ENCODE data around the gene MEIS3.

The MEIS3 gene

DNA sequence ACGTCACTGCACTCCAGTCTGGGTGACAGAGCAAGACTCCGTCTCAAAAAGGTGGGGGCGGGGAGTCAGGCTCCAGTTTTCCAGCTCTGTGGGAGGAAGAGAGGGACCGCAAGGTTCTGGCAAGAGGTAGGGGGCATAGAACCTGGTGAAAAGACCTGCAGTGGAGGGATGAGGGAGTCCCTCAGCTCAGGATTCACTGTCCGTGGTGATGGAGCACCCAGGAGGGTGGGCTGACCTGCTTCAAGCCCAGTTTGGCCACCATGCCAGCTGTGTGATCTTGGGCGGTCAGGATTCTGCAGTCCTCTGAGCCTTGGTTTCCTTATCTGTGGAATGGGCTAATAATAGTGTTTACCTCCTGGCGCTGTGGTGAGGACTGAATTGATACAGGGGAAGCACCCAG, 31.2 kb upstream of the MEIS3 start:
- no peaks in the 10 kb centered on the region for H3K79me2 ChIP-seq (ENCODE audit: insufficient read depth, low read depth)

DNA sequence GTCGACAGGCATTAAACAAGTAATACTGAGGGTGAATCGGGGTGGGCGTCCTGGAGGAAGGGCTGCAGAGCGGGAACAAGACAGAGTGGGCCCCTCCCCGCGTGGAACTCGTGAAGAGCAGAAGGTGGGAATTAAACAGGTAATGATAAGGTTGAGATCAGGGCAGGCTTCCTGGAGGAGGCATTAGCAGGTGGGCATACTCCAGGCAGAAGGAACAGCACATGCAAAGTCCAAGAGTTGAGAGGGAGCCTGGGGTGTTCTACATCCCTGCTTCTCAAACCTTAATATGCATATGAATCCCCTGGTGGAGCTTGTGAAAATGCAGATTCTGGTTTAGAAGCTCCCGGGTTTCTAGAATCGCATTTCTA, 29.0 kb upstream of the MEIS3 start:
- Histone ChIP-seq H3K4me3 (IDR thresholded peaks at IDR 0.05; ENCODE audit: insufficient read depth, low read depth, low read length) (no peak overlapping the region), H3K27ac (no peak overlapping the region), H3K9ac (no peak overlapping the region), H4K20me1 (ENCODE audit: insufficient read depth) (no peaks in the 10 kb centered on the region), H2AFZ (ENCODE audit: low read depth) (no peak overlapping the region), H3K4me1 (ENCODE audit: low read depth, poor library complexity, severe bottlenecking) (no peaks in the 10 kb centered on the region), H3K36me3 (ENCODE audit: insufficient read depth) (no peaks in the 10 kb centered on the region), H3K27me3 (ENCODE audit: insufficient read depth, low read depth) (peaks cover 82% of the 10 kb centered on the region), H3K79me2 (ENCODE audit: insufficient read depth, low read depth) (no peaks in the 10 kb centered on the region), H3K4me2 (no peak overlapping the region)
- TF ChIP-seq, protein P1, sequence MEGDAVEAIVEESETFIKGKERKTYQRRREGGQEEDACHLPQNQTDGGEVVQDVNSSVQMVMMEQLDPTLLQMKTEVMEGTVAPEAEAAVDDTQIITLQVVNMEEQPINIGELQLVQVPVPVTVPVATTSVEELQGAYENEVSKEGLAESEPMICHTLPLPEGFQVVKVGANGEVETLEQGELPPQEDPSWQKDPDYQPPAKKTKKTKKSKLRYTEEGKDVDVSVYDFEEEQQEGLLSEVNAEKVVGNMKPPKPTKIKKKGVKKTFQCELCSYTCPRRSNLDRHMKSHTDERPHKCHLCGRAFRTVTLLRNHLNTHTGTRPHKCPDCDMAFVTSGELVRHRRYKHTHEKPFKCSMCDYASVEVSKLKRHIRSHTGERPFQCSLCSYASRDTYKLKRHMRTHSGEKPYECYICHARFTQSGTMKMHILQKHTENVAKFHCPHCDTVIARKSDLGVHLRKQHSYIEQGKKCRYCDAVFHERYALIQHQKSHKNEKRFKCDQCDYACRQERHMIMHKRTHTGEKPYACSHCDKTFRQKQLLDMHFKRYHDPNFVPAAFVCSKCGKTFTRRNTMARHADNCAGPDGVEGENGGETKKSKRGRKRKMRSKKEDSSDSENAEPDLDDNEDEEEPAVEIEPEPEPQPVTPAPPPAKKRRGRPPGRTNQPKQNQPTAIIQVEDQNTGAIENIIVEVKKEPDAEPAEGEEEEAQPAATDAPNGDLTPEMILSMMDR (conservative IDR thresholded peaks at IDR 0.05; ENCODE audit: low read depth, low read length), result no peak

More for the DNA sequence above, 31.2 kb upstream of the MEIS3 start:
- H3K27me3 ChIP-seq (ENCODE audit: insufficient read depth, low read depth), result peaks cover 85% of the 10 kb centered on the region
- H3K9ac ChIP-seq, result no peak overlapping the region
- no peak overlapping the region for H3K27ac ChIP-seq
- no peaks in the 10 kb centered on the region for H3K36me3 ChIP-seq (ENCODE audit: insufficient read depth)
- no peak overlapping the region for H3K4me3 ChIP-seq (IDR thresholded peaks at IDR 0.05; ENCODE audit: insufficient read depth, low read depth, low read length)
- H3K4me1 ChIP-seq (ENCODE audit: low read depth, poor library complexity, severe bottlenecking), result no peaks in the 10 kb centered on the region
- TF ChIP-seq, protein P1 (conservative IDR thresholded peaks at IDR 0.05; ENCODE audit: low read depth, low read length), result no peak
- no peaks in the 10 kb centered on the region for H4K20me1 ChIP-seq (ENCODE audit: insufficient read depth)
- no peak overlapping the region for H2AFZ ChIP-seq (ENCODE audit: low read depth)
- no peak overlapping the region for H3K4me2 ChIP-seq

DNA sequence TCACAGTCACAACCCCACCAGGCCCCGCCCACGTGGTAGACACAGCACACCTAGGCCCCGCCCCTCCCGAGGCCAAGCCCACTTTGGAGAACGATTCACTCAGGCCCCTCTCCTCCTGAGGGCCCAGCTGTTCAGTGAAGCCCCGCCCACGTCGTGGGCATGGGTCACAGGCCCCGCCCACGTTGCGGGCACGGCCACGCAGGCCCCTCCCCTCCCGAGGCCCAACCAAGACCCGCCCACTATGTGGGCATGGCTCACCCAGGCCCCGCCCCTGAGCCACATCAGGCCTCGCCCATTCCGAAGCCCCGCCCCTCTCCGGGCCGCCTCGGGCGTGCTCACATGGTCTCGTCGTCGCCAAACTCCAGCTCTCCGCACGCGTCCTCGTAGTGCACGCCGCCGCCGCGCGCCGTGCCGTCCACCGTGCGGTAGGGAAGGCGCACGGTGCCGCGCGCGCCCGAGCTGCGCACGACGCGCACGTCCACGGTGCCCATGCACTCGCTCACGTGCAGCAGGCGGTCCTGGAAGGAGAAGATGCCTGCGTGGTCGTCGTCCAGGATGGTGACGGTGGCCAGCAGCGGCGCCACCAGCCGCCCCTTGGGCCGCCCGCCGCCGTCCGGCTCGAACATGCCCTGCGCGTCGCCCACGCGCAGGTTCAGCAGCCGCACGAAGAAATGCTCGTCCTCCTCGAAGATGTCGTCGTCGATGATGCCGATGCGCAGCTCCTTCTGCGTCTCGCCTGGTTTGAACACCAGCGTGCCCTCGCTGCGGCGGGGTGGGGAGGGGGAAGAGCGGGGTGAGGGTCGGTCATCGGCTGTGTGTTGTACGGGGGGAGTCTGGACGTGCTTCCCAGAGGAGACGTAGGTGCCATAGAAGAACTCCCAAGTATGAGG, 28.4 kb upstream of the MEIS3 start:
- peaks cover 82% of the 10 kb centered on the region for H3K27me3 ChIP-seq (ENCODE audit: insufficient read depth, low read depth)
- no peak overlapping the region for H3K9ac ChIP-seq
- H3K4me3 ChIP-seq (IDR thresholded peaks at IDR 0.05; ENCODE audit: insufficient read depth, low read depth, low read length), result no peak overlapping the region
- H2AFZ ChIP-seq (ENCODE audit: low read depth), result no peak overlapping the region
- no peak overlapping the region for H3K4me2 ChIP-seq
- H3K36me3 ChIP-seq (ENCODE audit: insufficient read depth), result no peaks in the 10 kb centered on the region
- TF ChIP-seq, protein P1 (conservative IDR thresholded peaks at IDR 0.05; ENCODE audit: low read depth, low read length), result no peak
- H3K4me1 ChIP-seq (ENCODE audit: low read depth, poor library complexity, severe bottlenecking), result no peaks in the 10 kb centered on the region
- no peaks in the 10 kb centered on the region for H4K20me1 ChIP-seq (ENCODE audit: insufficient read depth)
- H3K27ac ChIP-seq, result no peak overlapping the region
- no peaks in the 10 kb centered on the region for H3K79me2 ChIP-seq (ENCODE audit: insufficient read depth, low read depth)

DNA sequence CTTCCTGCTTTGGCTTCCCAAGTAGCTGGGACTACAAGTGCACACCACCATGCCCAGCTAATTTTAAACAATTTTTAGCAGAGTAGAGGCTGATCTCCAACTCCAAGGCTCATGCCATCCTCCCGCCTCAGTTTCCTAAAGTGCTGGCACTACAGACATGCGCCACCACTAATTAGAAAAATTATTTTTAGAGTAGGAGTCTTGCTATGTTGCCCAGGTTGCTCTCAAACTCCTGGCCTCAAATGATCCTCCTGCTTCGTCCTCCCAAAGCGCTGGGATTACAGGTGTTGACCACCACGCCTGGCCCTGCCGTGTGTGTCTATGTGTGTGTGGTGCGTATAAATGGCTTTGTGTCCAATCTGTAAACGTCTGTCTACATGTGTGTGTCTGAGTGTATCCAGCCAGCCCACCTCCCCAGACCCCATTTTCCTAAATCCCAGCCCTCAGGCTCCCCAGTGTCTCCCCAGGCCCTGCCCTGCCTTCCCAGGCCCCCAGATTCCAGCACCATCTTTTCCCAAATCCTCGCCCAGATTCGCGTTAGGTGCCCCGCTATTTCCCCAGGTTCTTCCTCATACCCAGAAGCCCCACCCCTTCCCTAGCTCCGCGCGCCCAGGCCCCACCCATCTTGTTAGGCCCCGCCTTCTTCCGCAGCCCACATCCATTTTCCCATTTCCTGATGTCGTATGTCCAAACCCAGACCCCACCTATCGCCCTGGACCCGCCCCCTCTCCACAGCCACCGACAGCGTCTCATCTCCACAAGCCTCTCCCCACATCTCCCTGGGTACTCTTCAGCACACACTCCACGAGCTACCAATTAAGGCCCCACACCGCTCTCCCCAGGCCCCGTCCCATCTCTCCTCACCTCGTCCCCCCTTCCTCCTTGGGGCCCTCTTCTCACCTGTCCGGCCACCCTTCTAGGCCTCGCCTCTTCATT, 27.5 kb upstream of the MEIS3 start:
- no peak overlapping the region for H3K4me3 ChIP-seq (IDR thresholded peaks at IDR 0.05; ENCODE audit: insufficient read depth, low read depth, low read length)
- no peaks in the 10 kb centered on the region for H4K20me1 ChIP-seq (ENCODE audit: insufficient read depth)
- H3K9ac ChIP-seq, result no peak overlapping the region
- no peaks in the 10 kb centered on the region for H3K79me2 ChIP-seq (ENCODE audit: insufficient read depth, low read depth)
- H3K27ac ChIP-seq, result no peak overlapping the region
- H3K36me3 ChIP-seq (ENCODE audit: insufficient read depth), result no peaks in the 10 kb centered on the region
- no peaks in the 10 kb centered on the region for H3K4me1 ChIP-seq (ENCODE audit: low read depth, poor library complexity, severe bottlenecking)
- TF ChIP-seq, protein P1 (conservative IDR thresholded peaks at IDR 0.05; ENCODE audit: low read depth, low read length), result no peak
- peaks cover 82% of the 10 kb centered on the region for H3K27me3 ChIP-seq (ENCODE audit: insufficient read depth, low read depth)
- H3K4me2 ChIP-seq, result no peak overlapping the region
- H2AFZ ChIP-seq (ENCODE audit: low read depth), result no peak overlapping the region
